ENCODE data around the gene HFM1.

HFM1 gene

GRCh38 chr1:91261655-91262054 lies 143.0 kb downstream of the HFM1 start:
- Histone ChIP-seq H3K27ac (ENCODE audit: low read depth, low read length, severe bottlenecking) (no peak overlapping the region), H3K4me3 (ENCODE audit: extremely low read depth, insufficient read depth, low read length, poor library complexity, severe bottlenecking) (no peak overlapping the region), H3K4me1 (ENCODE audit: control insufficient read depth, insufficient read depth, low read length, poor library complexity, severe bottlenecking) (no peaks in the 10 kb centered on the region), H3K36me3 (ENCODE audit: control insufficient read depth, insufficient read depth, low read length) (no peaks in the 10 kb centered on the region), H3K9me3 (ENCODE audit: control insufficient read depth, low read length) (no peaks in the 10 kb centered on the region)
- WGBS, 2 experiments (ENCODE audit: insufficient coverage in 2 of 2), result no CpG with 5 or more reads among the region's 2 CpGs

- WGBS, 2 experiments (ENCODE audit: insufficient coverage in 2 of 2), result 0 to 39% methylated on average over 1 to 3 of the region's 3 CpGs
- H3K4me3 ChIP-seq (ENCODE audit: extremely low read depth, insufficient read depth, low read length, poor library complexity, severe bottlenecking), result no peak overlapping the region
- no peaks in the 10 kb centered on the region for H3K4me1 ChIP-seq (ENCODE audit: control insufficient read depth, insufficient read depth, low read length, poor library complexity, severe bottlenecking)
- H3K36me3 ChIP-seq (ENCODE audit: control insufficient read depth, insufficient read depth, low read length), result no peaks in the 10 kb centered on the region
- no peaks in the 10 kb centered on the region for H3K9me3 ChIP-seq (ENCODE audit: control insufficient read depth, low read length)
- H3K27ac ChIP-seq (ENCODE audit: low read depth, low read length, severe bottlenecking), result no peak overlapping the region
Measured at GRCh38 chr1:91245435-91245834, 159.2 kb downstream of the HFM1 start.

- Histone ChIP-seq H3K9me3 (ENCODE audit: control insufficient read depth, low read length) (no peaks in the 10 kb centered on the region), H3K27ac (ENCODE audit: low read depth, low read length, severe bottlenecking) (no peak overlapping the region), H3K36me3 (ENCODE audit: control insufficient read depth, insufficient read depth, low read length) (no peaks in the 10 kb centered on the region), H3K4me3 (ENCODE audit: extremely low read depth, insufficient read depth, low read length, poor library complexity, severe bottlenecking) (no peak overlapping the region), H3K4me1 (ENCODE audit: control insufficient read depth, insufficient read depth, low read length, poor library complexity, severe bottlenecking) (no peaks in the 10 kb centered on the region)
- no CpG with 5 or more reads among the region's 2 CpGs for WGBS, 2 experiments (ENCODE audit: insufficient coverage in 2 of 2)
Measured at GRCh38 chr1:91244737-91245136, 159.9 kb downstream of the HFM1 start.

- Histone ChIP-seq H3K4me1 (ENCODE audit: control insufficient read depth, insufficient read depth, low read length, poor library complexity, severe bottlenecking) (no peaks in the 10 kb centered on the region), H3K9me3 (ENCODE audit: control insufficient read depth, low read length) (no peaks in the 10 kb centered on the region), H3K27ac (ENCODE audit: low read depth, low read length, severe bottlenecking) (no peak overlapping the region), H3K36me3 (ENCODE audit: control insufficient read depth, insufficient read depth, low read length) (no peaks in the 10 kb centered on the region), H3K4me3 (ENCODE audit: extremely low read depth, insufficient read depth, low read length, poor library complexity, severe bottlenecking) (no peak overlapping the region)
Measured at GRCh38 chr1:91243171-91243570, 161.5 kb downstream of the HFM1 start.

- WGBS, 2 experiments (ENCODE audit: insufficient coverage in 2 of 2), result no CpG with 5 or more reads among the region's 1 CpG
- Histone ChIP-seq H3K4me1 (ENCODE audit: control insufficient read depth, insufficient read depth, low read length, poor library complexity, severe bottlenecking) (no peaks in the 10 kb centered on the region), H3K4me3 (ENCODE audit: extremely low read depth, insufficient read depth, low read length, poor library complexity, severe bottlenecking) (no peak overlapping the region)
Measured at GRCh38 chr1:91234181-91234580, 170.5 kb downstream of the HFM1 start.

GRCh38 chr1:91226741-91227140 lies 177.9 kb downstream of the HFM1 start:
- Histone ChIP-seq H3K4me3 (ENCODE audit: extremely low read depth, insufficient read depth, low read length, poor library complexity, severe bottlenecking) (no peak overlapping the region), H3K9me3 (ENCODE audit: control insufficient read depth, low read length) (no peaks in the 10 kb centered on the region), H3K4me1 (ENCODE audit: control insufficient read depth, insufficient read depth, low read length, poor library complexity, severe bottlenecking) (no peaks in the 10 kb centered on the region), H3K27ac (ENCODE audit: low read depth, low read length, severe bottlenecking) (no peak overlapping the region), H3K36me3 (ENCODE audit: control insufficient read depth, insufficient read depth, low read length) (no peaks in the 10 kb centered on the region)
- 82 to 88% methylated on average over 2 to 3 of the region's 7 CpGs for WGBS, 2 experiments (ENCODE audit: insufficient coverage in 2 of 2)

More at GRCh38 chr1:91234181-91234580, 170.5 kb downstream of the HFM1 start:
- Histone ChIP-seq H3K27ac (ENCODE audit: low read depth, low read length, severe bottlenecking) (no peak overlapping the region), H3K9me3 (ENCODE audit: control insufficient read depth, low read length) (no peaks in the 10 kb centered on the region), H3K36me3 (ENCODE audit: control insufficient read depth, insufficient read depth, low read length) (no peaks in the 10 kb centered on the region)

GRCh38 chr1:91224878-91225277 lies 179.8 kb downstream of the HFM1 start:
- Histone ChIP-seq H3K36me3 (ENCODE audit: control insufficient read depth, insufficient read depth, low read length) (no peaks in the 10 kb centered on the region), H3K4me3 (ENCODE audit: extremely low read depth, insufficient read depth, low read length, poor library complexity, severe bottlenecking) (no peak overlapping the region), H3K4me1 (ENCODE audit: control insufficient read depth, insufficient read depth, low read length, poor library complexity, severe bottlenecking) (no peaks in the 10 kb centered on the region), H3K27ac (ENCODE audit: low read depth, low read length, severe bottlenecking) (no peak overlapping the region), H3K9me3 (ENCODE audit: control insufficient read depth, low read length) (peaks cover 4% of the 10 kb centered on the region)
- WGBS, 2 experiments (ENCODE audit: insufficient coverage in 2 of 2), result 85% methylated on average over 2 of the region's 4 CpGs; no CpG with 5 or more reads in 1 of the 2 experiments

GRCh38 chr1:91221017-91221416 lies 183.6 kb downstream of the HFM1 start:
- WGBS, 2 experiments (ENCODE audit: insufficient coverage in 2 of 2), result 85 to 93% methylated on average over 3 to 4 of the region's 4 CpGs
- Histone ChIP-seq H3K4me3 (ENCODE audit: extremely low read depth, insufficient read depth, low read length, poor library complexity, severe bottlenecking) (no peak overlapping the region), H3K27ac (ENCODE audit: low read depth, low read length, severe bottlenecking) (no peak overlapping the region)

GRCh38 chr1:91217911-91218310 lies 186.7 kb downstream of the HFM1 start:
- peaks cover 4% of the 10 kb centered on the region for H3K9me3 ChIP-seq (ENCODE audit: control insufficient read depth, low read length)
- H3K27ac ChIP-seq (ENCODE audit: low read depth, low read length, severe bottlenecking), result no peak overlapping the region
- H3K36me3 ChIP-seq (ENCODE audit: control insufficient read depth, insufficient read depth, low read length), result no peaks in the 10 kb centered on the region
- H3K4me1 ChIP-seq (ENCODE audit: control insufficient read depth, insufficient read depth, low read length, poor library complexity, severe bottlenecking), result no peaks in the 10 kb centered on the region
- 82% methylated on average over 7 of the region's 8 CpGs; no CpG with 5 or more reads in 1 of the 2 experiments for WGBS, 2 experiments (ENCODE audit: insufficient coverage in 2 of 2)
- no peak overlapping the region for H3K4me3 ChIP-seq (ENCODE audit: extremely low read depth, insufficient read depth, low read length, poor library complexity, severe bottlenecking)

More at GRCh38 chr1:91221017-91221416, 183.6 kb downstream of the HFM1 start:
- Histone ChIP-seq H3K36me3 (ENCODE audit: control insufficient read depth, insufficient read depth, low read length) (no peaks in the 10 kb centered on the region), H3K9me3 (ENCODE audit: control insufficient read depth, low read length) (peaks cover 4% of the 10 kb centered on the region), H3K4me1 (ENCODE audit: control insufficient read depth, insufficient read depth, low read length, poor library complexity, severe bottlenecking) (no peaks in the 10 kb centered on the region)
